ENCODE results near the gene RNF169. TPM values are rescaled to one million over a fixed set of nuclear protein-coding genes. Genes with fewer than 3 reads are reported as not detected.

Gene RNF169
- total and polyA plus RNA-seq, 2 of the 4 experiments (the other 2 are of a cell fraction) = 3.6 to 23.3 TPM

- Histone ChIP-seq H2AFZ (replicated peaks; ENCODE audit: low read length, poor library complexity) (no peak overlapping the region), H4K5ac (ENCODE audit: low read depth, low read length) (no peak overlapping the region), H4K8ac (ENCODE audit: low read depth in 2 of 2, low read length in 2 of 2) (no peak overlapping the region), H3K27me3 (ENCODE audit: control insufficient read depth, insufficient read depth, low read length) (no peaks in the 10 kb centered on the region), H3K4me2 (ENCODE audit: low read depth, low read length) (no peak overlapping the region), H3K9ac (ENCODE audit: low read depth, low read length) (no peak overlapping the region), H3K9me1 (ENCODE audit: insufficient read depth, low read length) (peaks cover 10% of the 10 kb centered on the region), H3K18ac (ENCODE audit: low read depth, low read length) (no peak overlapping the region), H4K20me1 (ENCODE audit: insufficient read depth, low read length) (peaks cover 40% of the 10 kb centered on the region; the same call in 1 of the 2 replicates), H3K4me1 (ENCODE audit: control insufficient read depth, insufficient read depth, low read length) (peaks cover 6% of the 10 kb centered on the region), H2BK5ac (ENCODE audit: low read depth, low read length, poor library complexity, severe bottlenecking) (no peak overlapping the region), H3K23ac (ENCODE audit: low read depth, low read length) (no peak overlapping the region), H4K91ac (ENCODE audit: insufficient read depth, low read depth, low read length) (no peak overlapping the region), H3K27ac (ENCODE audit: insufficient read depth, low read length) (no peak overlapping the region), H3K36me3 (ENCODE audit: control insufficient read depth, insufficient read depth, low read length) (peaks cover 17% of the 10 kb centered on the region), H3K79me1 (ENCODE audit: low read depth in 1 of 2, low read length in 2 of 2) (peaks cover 33 to 70% of the 10 kb centered on the region in 2 experiments), H2BK20ac (ENCODE audit: low read depth, low read length) (no peak overlapping the region), H3K9me3 (ENCODE audit: control insufficient read depth, insufficient read depth, low read length) (no peaks in the 10 kb centered on the region), H2AK5ac (ENCODE audit: low read depth, low read length) (no peak overlapping the region), H3K4me3 (ENCODE audit: insufficient read depth, low read depth, low read length) (no peak overlapping the region), H3K14ac (replicated peaks; ENCODE audit: low read depth, low read length) (no peak overlapping the region), H3K56ac (ENCODE audit: extremely low read depth, insufficient read depth, low read length) (no peak overlapping the region), H2BK120ac (ENCODE audit: low read depth, low read length) (no peak overlapping the region), H2AK9ac (replicated peaks; ENCODE audit: low read depth, low read length, poor library complexity) (no peak overlapping the region), H2BK15ac (ENCODE audit: low read depth, low read length) (no peak overlapping the region), H3K4ac (ENCODE audit: low read depth, low read length) (no peak overlapping the region)
- in situ Hi-C loops (cut with MboI; ENCODE audit: low sequenced_read_pairs) = no loop called here
- no peak for DNase-seq
- TF ChIP-seq POLR2A (IDR thresholded peaks at IDR 0.05; ENCODE audit: low read depth, low read length) (no peak), CTCF (conservative IDR thresholded peaks at IDR 0.05; ENCODE audit: low read depth, low read length) (no peak), RFX5 (IDR thresholded peaks at IDR 0.05; ENCODE audit: low read depth, low read length) (no peak), NFE2L2 (IDR thresholded peaks at IDR 0.05; ENCODE audit: low read depth, low read length) (no peak), ELK1 (IDR thresholded peaks at IDR 0.05; ENCODE audit: borderline replicate concordance, low read depth, low read length) (no peak), CHD1 (IDR thresholded peaks at IDR 0.05; ENCODE audit: low read depth, low read length) (no peak), CEBPB (IDR thresholded peaks at IDR 0.05; ENCODE audit: low read depth, low read length) (no peak)
- no TSS peak for BruUV-seq (replicated peaks)
- ChIA-PET POLR2A (ENCODE audit: unreplicated experiment) (no interaction called here), CTCF (no interaction called here)
- intact Hi-C loops (cut with micrococcal nuclease) = no loop called here
- ATAC-seq (ENCODE audit: low read depth) = no peak
- dilution Hi-C loops (cut with HindIII; ENCODE audit: low sequenced_read_pairs, unreplicated experiment) = no loop called here
These were observed 37.9 kb downstream of the RNF169 start for GRCh38 chr11:74786574-74786973.
